ENCODE measurements around the gene CD96.
"Not testable (repeated sequence)": the region's sequence is repeated elsewhere in the genome, so short reads cannot be mapped to it uniquely, and the experiment has no call there.

The CD96 gene

GRCh38 chr3:111561902-111562301 is 19.9 kb downstream of the CD96 start:
- DNase-seq: not testable (repeated sequence)

GRCh38 chr3:111566844-111567243 is 24.8 kb downstream of the CD96 start:
- DNase-seq: no peak

- DNase-seq: no peak
Measured at GRCh38 chr3:111568355-111568754, 26.4 kb downstream of the CD96 start.

- no peak for DNase-seq
Measured at GRCh38 chr3:111568911-111569310, 26.9 kb downstream of the CD96 start.

- no peak for DNase-seq
Measured at GRCh38 chr3:111570404-111571030, 28.5 kb downstream of the CD96 start.

GRCh38 chr3:111571282-111571681 is 29.3 kb downstream of the CD96 start:
- no peak for DNase-seq

GRCh38 chr3:111571907-111572460 is 30.0 kb downstream of the CD96 start:
- DNase-seq: no peak

GRCh38 chr3:111577113-111577512 is 35.1 kb downstream of the CD96 start:
- no peak for DNase-seq

GRCh38 chr3:111577798-111578685 is 36.0 kb downstream of the CD96 start:
- peak; percentile 62 for DNase-seq

- DNase-seq: no peak
Measured at GRCh38 chr3:111578867-111579266, 36.9 kb downstream of the CD96 start.

GRCh38 chr3:111579495-111579894 is 37.5 kb downstream of the CD96 start:
- no peak for DNase-seq

- no peak for DNase-seq
Measured at GRCh38 chr3:111581403-111582119, 39.6 kb downstream of the CD96 start.

GRCh38 chr3:111582120-111582474 is 40.1 kb downstream of the CD96 start:
- DNase-seq: no peak

GRCh38 chr3:111584744-111585143 is 42.7 kb downstream of the CD96 start:
- DNase-seq: no peak

GRCh38 chr3:111585217-111585616 is 43.2 kb downstream of the CD96 start:
- DNase-seq: no peak

- DNase-seq: no peak
Measured at GRCh38 chr3:111588527-111588926, 46.5 kb downstream of the CD96 start.

- no peak for DNase-seq
Measured at GRCh38 chr3:111589303-111590142, 47.5 kb downstream of the CD96 start.

- DNase-seq: no peak
Measured at GRCh38 chr3:111590143-111590491, 48.1 kb downstream of the CD96 start.

GRCh38 chr3:111591555-111591954 is 49.6 kb downstream of the CD96 start:
- no peak for DNase-seq

GRCh38 chr3:111592143-111592542 is 50.1 kb downstream of the CD96 start:
- no peak for DNase-seq

- DNase-seq: no peak
Measured at GRCh38 chr3:111592936-111593335, 50.9 kb downstream of the CD96 start.

- DNase-seq: no peak
Measured at GRCh38 chr3:111593666-111594065, 51.7 kb downstream of the CD96 start.

- DNase-seq: no peak
Measured at GRCh38 chr3:111594205-111594604, 52.2 kb downstream of the CD96 start.

All from hematopoietic multipotent progenitor cell treated with erythropoietin and hydrocortisone succinate and interleukin-3 and kit ligand, for 6 days (in vitro differentiated cells).